ENCODE measurements around the gene GRID2.

The GRID2 gene

GRCh38 chr4:92968996-92969395 lies 665.2 kb downstream of the GRID2 start:
- no peak for DNase-seq (ENCODE audit: low spot score)

- DNase-seq (ENCODE audit: low spot score), result no peak
Measured at GRCh38 chr4:92969650-92970379, 666.0 kb downstream of the GRID2 start.

DNA sequence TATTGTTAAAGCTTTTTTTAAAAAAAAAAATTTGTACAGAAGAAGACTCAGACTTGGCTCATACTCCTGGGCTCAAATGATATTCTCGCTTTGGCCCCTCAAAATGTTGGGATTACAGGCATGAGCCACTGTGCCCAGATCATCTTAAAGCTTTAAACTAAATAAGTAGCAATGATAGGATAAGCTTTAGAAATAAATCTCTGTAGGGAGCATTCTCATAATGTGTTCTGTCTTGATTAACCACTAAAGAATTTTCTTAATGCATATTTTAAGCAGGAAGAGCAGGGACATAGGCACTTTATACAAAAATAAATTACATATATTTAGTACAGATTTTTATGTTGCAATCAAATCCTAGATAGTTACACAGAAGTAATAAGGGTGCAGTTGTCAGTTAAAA lies 667.2 kb downstream of the GRID2 start:
- DNase-seq (ENCODE audit: low spot score), result no peak

GRCh38 chr4:92988301-92988700 lies 684.5 kb downstream of the GRID2 start:
- no peak for DNase-seq (ENCODE audit: low spot score)

DNA sequence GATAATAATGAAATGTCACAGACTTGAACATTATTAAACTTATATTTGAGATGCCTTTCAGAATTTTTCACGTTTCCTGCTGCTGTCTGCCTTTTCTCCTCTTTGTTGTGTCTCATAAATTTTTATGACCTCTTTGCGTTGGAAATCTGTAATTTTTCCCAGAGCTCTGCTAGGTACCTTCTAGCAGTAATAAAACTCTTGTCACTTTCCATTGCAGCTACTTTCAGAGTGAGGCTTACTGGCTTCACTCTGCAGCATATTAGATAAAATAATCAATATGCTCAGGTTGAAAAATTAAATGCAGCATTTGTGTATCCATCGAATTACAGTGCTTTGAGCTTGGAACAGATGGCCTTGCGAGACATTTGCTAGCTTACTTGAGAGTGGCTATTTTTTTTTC lies 689.0 kb downstream of the GRID2 start:
- no peak for DNase-seq (ENCODE audit: low spot score)

DNA sequence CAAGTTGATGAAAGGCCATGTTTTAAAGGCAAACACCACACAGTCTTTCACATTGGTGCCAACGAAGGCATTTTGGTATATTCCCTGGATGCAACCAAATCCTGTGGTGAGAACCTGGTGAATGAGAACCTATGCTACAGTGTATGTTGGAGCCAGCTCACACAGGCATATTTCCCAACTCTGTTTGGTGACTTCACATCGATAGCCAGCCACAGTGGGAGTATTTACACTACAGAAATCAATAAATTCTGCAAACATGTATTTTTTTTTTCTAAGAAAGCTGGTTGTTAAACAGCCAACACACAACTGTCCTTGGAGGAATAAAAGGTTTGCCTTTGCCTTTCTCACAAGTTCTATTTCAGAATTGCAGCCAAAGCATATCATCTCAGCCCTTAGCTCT lies 691.0 kb downstream of the GRID2 start:
- DNase-seq (ENCODE audit: low spot score), result no peak

- no peak for DNase-seq (ENCODE audit: low spot score)
Measured at GRCh38 chr4:92996533-92996932, 692.8 kb downstream of the GRID2 start.

DNA sequence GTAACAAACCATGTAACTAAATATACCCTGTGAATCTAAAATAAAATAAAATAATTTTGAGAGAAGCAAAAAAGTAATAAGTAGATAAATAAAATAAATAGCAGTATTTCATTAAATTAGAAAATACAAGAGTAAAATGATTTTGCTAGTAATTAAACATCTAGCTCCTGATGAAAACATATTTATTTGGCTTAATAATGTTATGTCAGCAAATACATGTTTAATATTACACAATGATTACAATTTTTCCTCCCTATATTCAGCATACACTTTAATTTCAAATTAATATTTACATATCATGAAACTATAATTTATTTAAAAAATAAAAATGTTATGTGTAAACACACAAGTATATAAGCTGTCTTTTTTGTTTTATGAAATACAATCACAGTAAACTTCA lies 697.1 kb downstream of the GRID2 start:
- no peak for DNase-seq (ENCODE audit: low spot score)

DNA sequence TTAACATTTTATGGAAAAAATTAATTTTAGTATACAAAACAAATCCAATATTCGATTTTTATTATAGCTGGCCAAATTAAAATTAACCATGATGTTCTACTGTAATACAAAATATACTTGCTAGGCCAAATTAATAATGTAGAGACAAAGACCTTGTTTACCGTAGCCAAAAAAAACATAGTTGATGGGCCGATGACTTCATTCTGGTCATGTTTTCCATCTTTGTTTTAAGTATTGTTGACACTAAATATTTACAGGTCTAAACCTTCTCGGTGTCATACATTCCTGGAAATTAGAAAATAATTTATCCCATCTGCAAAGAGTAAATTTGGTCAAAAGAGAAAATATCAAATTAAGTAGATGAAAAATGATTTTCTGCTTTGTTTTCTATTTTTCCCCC lies 698.5 kb downstream of the GRID2 start:
- DNase-seq (ENCODE audit: low spot score), result no peak

GRCh38 chr4:93016350-93016749 lies 712.6 kb downstream of the GRID2 start:
- DNase-seq (ENCODE audit: low spot score), result no peak

DNA sequence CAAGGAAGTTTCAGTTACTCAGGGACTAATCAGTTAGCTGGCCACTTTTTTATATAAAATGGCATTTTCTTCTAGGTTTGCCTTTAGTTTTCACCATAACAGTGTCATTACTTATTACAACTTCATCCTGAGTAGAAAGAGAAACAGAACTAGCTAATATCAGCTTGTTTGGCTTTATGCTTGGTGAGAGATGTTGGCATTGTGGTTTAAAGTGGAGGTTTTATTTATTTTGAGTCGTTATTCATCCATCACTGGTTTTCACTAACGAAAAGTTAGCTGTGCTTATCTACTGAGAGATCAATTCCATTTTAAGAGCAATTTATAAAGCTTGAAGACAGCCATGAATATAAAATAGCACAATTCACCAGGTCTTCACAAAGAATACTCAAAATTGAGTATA lies 714.5 kb downstream of the GRID2 start:
- no peak for DNase-seq (ENCODE audit: low spot score)

DNA sequence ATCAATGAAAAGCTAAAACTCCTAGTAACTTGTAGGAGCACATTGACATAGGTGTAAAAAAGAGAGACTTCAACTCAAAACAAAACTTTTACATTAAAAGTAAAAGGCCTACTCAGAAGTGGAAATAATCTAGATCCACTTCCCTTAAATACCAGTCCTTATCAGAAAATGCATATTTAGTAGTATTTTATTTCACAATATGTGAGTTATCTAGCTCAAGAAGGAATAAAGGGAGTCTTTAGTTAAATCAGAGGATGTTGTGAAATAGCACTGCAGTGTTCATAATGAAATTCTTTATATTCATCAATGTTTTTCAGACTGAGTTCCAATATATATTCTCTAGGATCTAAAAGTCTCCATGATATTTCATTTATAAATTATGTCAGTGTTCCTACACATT lies 715.0 kb downstream of the GRID2 start:
- DNase-seq (ENCODE audit: low spot score), result no peak

- no peak for DNase-seq (ENCODE audit: low spot score)
Measured at GRCh38 chr4:93029769-93030168, 726.0 kb downstream of the GRID2 start.

DNA sequence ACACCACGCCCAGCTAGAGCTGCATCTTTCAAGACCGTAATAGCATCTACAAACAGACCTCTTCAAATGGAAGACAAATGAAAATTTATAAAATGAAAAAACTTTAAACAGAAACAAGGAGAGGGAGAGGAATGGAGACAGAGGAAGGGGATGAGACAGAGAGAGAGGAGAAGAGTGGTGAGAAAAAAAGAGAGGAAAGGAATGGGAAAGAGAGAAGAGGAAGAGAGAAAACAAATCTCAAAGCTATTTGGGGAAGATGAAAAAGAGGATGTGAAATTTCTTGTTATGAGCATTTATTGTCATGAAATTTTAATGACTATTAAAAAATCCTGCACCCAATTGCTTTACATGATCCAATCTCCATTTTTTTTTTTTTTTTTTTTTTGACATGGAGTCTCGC lies 726.9 kb downstream of the GRID2 start:
- DNase-seq (ENCODE audit: low spot score), result no peak

- DNase-seq (ENCODE audit: low spot score), result no peak
Measured at GRCh38 chr4:93031431-93032098, 727.8 kb downstream of the GRID2 start.

GRCh38 chr4:93042746-93043145 lies 739.0 kb downstream of the GRID2 start:
- DNase-seq (ENCODE audit: low spot score), result no peak

GRCh38 chr4:93053140-93053539 lies 749.4 kb downstream of the GRID2 start:
- no peak for DNase-seq (ENCODE audit: low spot score)

GRCh38 chr4:93061826-93062225 lies 758.1 kb downstream of the GRID2 start:
- DNase-seq (ENCODE audit: low spot score), result no peak

DNA sequence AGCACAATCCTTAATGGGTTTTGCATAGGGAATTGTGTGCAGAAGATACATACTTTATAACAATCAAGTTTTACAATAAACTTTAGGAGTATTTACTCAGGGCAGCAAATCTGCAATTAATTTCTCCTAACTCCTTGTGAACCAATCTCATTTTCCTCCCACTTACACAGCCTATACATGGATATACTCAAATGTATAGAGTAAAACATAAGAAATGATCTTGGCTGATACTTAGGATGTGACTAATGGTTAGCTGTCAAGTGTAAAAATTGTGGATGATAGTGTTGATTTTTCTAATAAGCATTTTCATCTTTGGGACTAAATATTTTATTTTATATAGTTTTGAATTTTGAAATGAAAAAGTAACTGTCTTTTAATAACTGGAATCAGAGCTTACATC lies 759.6 kb downstream of the GRID2 start:
- no peak for DNase-seq (ENCODE audit: low spot score)

DNA sequence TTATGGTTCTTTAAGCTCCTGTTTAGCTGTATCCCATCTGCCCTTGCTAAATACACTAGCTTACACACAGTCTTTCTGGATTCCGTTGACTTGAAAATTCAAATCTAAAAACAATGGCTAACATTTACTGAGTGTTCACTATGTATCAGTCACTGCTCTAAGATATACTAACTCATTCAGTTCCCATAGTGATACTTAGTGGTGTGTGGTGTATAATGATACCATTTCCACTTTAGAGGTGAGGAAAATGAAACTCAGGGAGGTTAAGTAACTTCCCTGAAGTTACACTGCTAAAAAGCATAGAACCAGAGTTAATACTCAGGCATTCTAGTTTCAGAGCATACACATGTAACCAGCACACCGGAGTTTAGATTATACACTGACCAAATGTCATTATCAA lies 762.0 kb downstream of the GRID2 start:
- DNase-seq (ENCODE audit: low spot score), result no peak

GRCh38 chr4:93066749-93067148 lies 763.0 kb downstream of the GRID2 start:
- no peak for DNase-seq (ENCODE audit: low spot score)

DNA sequence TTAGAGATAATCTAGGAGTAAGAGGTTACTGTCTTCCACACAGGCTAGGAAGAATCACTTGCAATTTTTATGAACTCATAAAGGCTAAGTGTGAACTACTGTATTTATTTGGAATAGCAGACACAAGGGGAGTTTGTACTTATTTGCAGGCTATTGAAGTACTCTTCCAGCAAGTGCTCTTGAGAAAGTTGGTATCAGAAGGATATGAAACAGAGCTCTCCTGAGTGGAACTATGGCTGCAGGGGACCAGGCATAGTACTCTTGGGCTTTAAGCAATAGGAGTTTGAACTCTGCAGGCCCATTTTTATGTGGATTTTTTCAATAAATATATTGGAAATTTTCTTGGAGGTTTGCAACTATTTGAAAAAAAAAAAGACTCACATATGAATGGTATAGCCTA lies 768.5 kb downstream of the GRID2 start:
- no peak for DNase-seq (ENCODE audit: low spot score)

DNA sequence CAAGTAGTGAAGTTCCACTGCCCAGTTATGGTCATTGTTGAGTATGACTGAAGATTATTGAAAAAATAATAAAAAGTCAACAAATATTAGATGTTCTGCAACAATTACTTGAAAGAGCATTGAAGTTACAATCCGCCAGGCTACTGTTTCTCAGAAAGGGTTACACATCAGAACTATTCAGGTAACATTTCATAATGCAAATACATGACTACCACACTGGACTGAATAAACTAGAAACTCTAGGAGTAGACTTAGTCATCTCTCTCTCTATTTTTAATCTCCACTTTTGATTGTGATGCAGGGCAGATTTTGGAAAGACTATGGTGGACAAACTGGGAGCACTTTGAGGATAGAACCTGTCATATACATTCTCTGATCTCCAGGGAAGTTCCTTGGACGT lies 776.5 kb downstream of the GRID2 start:
- DNase-seq (ENCODE audit: low spot score), result no peak

All from hematopoietic multipotent progenitor cell treated with erythropoietin and hydrocortisone succinate and interleukin-3 and kit ligand, for 15 days (in vitro differentiated cells).